Measurements from ENCODE around the gene NMUR1. TPM values are rescaled to one million over a fixed set of nuclear protein-coding genes. Genes with fewer than 3 reads are reported as not detected.

Gene NMUR1
- polyA plus RNA-seq, 1 donor (not counting 4 experiments of a cell fraction or from before 2014, with no cell fraction given), result not detected

DNA sequence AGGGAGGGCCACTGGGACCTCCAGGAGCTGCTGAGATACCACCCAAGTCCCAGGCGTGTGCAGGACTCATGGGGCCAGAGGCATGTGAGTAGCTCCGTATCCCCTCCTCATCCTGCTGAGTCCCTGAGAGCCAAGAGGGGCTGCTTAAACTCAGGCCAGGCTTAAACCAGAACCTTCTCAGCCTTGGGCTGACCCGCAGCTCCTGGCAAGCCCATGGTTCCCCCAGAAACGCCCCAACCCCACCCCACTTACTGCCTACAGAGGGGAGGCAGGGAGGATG lies 2.5 kb upstream of the NMUR1 start:
- Histone ChIP-seq H3K79me2 (ENCODE audit: control insufficient read depth, insufficient read depth, low read length) (no peaks in the 10 kb centered on the region), H3K36me3 (ENCODE audit: control insufficient read depth in 2 of 2, extremely low read depth in 1 of 2, insufficient read depth in 2 of 2, low read length in 2 of 2) (no peaks in the 10 kb centered on the region), H3K4me3 (ENCODE audit: control insufficient read depth in 2 of 3, extremely low read depth in 1 of 3, insufficient read depth in 2 of 3, low read depth in 1 of 3, low read length in 3 of 3) (no peak overlapping the region), H3K9me1 (ENCODE audit: control insufficient read depth, extremely low read depth, insufficient read depth, low read length) (no peaks in the 10 kb centered on the region), H2AFZ (ENCODE audit: control insufficient read depth, low read length) (no peak overlapping the region), H3K4me1 (ENCODE audit: control insufficient read depth, extremely low read depth, insufficient read depth, low read length) (no peaks in the 10 kb centered on the region), H3K9me3 (ENCODE audit: control insufficient read depth, low read depth, low read length) (no peaks in the 10 kb centered on the region), H3K27ac (ENCODE audit: control insufficient read depth, insufficient read depth, low read length) (no peak overlapping the region), H4K20me1 (ENCODE audit: control insufficient read depth, extremely low read depth, insufficient read depth, low read length) (no peaks in the 10 kb centered on the region), H3K27me3 (ENCODE audit: control insufficient read depth, extremely low read depth, insufficient read depth, low read length) (peaks cover 26% of the 10 kb centered on the region), H3K4me2 (ENCODE audit: control insufficient read depth, extremely low read depth, insufficient read depth, low read depth, low read length) (no peak overlapping the region), H3K9ac (ENCODE audit: control insufficient read depth, extremely low read depth, insufficient read depth, low read length) (no peak overlapping the region)
- no peak for FAIRE-seq
- no peak for DNase-seq (ENCODE audit: low read depth, low spot score)
- TF ChIP-seq EZH2 (IDR thresholded peaks at IDR 0.05; ENCODE audit: low read length), result no peak
- TF ChIP-seq CTCF (optimal IDR thresholded peaks at IDR 0.05 in 1 of 3, IDR thresholded peaks at IDR 0.05 in 1 of 3, conservative IDR thresholded peaks at IDR 0.05 in 1 of 3; ENCODE audit: extremely low read depth in 1 of 3, insufficient read depth in 2 of 3, low read length in 3 of 3), result no peak
- dilution Hi-C loops (cut with MboI; ENCODE audit: extremely low pct_ligation_motif_present, low sequenced_read_pairs), result no loop called here

DNA sequence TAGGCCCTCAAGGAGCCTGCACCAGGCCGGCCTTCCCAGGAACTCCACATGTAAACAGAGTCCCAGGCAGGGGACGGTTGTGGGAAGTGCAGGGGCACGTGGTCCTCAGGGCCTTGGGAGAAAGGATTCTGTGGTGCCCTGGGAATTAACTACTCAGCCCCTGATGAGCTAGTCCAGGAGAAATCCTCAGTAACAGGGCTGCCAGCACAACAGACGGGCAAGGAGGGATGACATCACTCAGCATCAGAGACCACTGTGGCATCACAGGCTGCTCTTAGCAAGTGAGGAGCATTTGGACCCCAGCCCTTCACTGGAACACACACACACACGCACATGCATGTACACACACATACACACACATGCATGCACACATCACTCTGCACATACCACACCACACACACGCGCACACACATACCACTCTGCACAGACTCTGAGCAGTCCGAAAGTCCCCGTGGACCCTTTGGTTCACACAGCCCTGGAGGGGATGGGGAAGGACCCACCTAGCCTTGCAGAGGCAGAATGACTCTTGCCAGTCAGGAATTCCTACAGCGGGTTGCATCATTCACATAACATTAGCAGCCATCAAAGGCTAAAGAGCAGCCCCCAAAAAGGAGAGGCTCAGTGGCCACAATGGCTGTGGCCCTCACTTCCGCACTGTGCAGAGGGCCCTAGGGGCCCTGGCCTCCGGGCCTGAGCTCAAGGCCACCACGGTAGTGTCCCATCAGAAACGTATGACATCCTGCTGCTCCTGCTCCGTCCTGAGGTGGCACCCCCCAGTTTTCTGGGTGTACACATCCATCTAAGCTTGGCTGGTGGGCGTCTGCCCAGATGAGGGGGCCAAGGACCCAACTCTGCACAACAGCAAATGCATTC lies 1.9 kb upstream of the NMUR1 start:
- dilution Hi-C loops (cut with MboI; ENCODE audit: extremely low pct_ligation_motif_present, low sequenced_read_pairs), result no loop called here

More for the DNA sequence above, 1.9 kb upstream of the NMUR1 start:
- Histone ChIP-seq H3K27ac (ENCODE audit: control insufficient read depth, insufficient read depth, low read length) (no peak overlapping the region), H3K4me1 (ENCODE audit: control insufficient read depth, extremely low read depth, insufficient read depth, low read length) (no peaks in the 10 kb centered on the region), H3K27me3 (ENCODE audit: control insufficient read depth, extremely low read depth, insufficient read depth, low read length) (peaks cover 26% of the 10 kb centered on the region), H3K4me3 (ENCODE audit: control insufficient read depth in 2 of 3, extremely low read depth in 1 of 3, insufficient read depth in 2 of 3, low read depth in 1 of 3, low read length in 3 of 3) (no peak overlapping the region), H3K9me3 (ENCODE audit: control insufficient read depth, low read depth, low read length) (no peaks in the 10 kb centered on the region), H3K9me1 (ENCODE audit: control insufficient read depth, extremely low read depth, insufficient read depth, low read length) (no peaks in the 10 kb centered on the region), H2AFZ (ENCODE audit: control insufficient read depth, low read length) (no peak overlapping the region), H4K20me1 (ENCODE audit: control insufficient read depth, extremely low read depth, insufficient read depth, low read length) (no peaks in the 10 kb centered on the region), H3K79me2 (ENCODE audit: control insufficient read depth, insufficient read depth, low read length) (no peaks in the 10 kb centered on the region), H3K9ac (ENCODE audit: control insufficient read depth, extremely low read depth, insufficient read depth, low read length) (no peak overlapping the region), H3K4me2 (ENCODE audit: control insufficient read depth, extremely low read depth, insufficient read depth, low read depth, low read length) (no peak overlapping the region), H3K36me3 (ENCODE audit: control insufficient read depth in 2 of 2, extremely low read depth in 1 of 2, insufficient read depth in 2 of 2, low read length in 2 of 2) (no peaks in the 10 kb centered on the region)
- TF ChIP-seq EZH2 (IDR thresholded peaks at IDR 0.05; ENCODE audit: low read length), result no peak
- TF ChIP-seq CTCF (optimal IDR thresholded peaks at IDR 0.05 in 1 of 3, IDR thresholded peaks at IDR 0.05 in 1 of 3, conservative IDR thresholded peaks at IDR 0.05 in 1 of 3; ENCODE audit: extremely low read depth in 1 of 3, insufficient read depth in 2 of 3, low read length in 3 of 3), result no peak
- no peak for FAIRE-seq
- no peak for DNase-seq (ENCODE audit: low read depth, low spot score)

Measured in keratinocyte (primary cell).